Measurements from ENCODE around the gene NOTCH2. TPM values are rescaled to one million over a fixed set of nuclear protein-coding genes. Genes with fewer than 3 reads are reported as not detected.

NOTCH2 gene
- total RNA-seq, 1 donor from 2014 or later, result 142 TPM

DNA sequence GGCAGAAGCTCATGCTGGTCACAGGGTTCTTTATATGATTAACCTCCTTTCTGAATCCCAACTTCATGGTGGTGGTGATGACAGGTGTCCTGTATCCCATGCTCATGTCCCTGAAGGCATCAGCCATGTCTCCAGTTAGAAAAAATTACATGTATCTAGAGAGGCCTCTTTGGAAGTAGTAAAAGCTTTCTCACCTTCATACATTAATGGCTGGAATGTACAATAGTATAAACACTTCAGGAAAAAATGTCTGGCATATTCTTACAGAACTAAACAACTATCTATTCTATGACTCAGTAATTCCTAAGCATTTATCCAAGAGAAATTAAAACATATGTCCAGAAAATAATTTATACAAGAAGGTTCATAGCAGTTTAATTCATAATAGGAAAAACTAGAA, 207.2 kb downstream of the NOTCH2 start:
- no peak overlapping the region for H3K27ac Mint-ChIP-seq

More for the DNA sequence above, 207.2 kb downstream of the NOTCH2 start:
- Mint-ChIP-seq H3K27me3 (no peaks in the 10 kb centered on the region), H3K4me3 (no peak overlapping the region), H3K4me1 (ENCODE audit: unreplicated experiment) (peaks cover 13% of the 10 kb centered on the region), H3K9me3 (no peaks in the 10 kb centered on the region), H3K36me3 (no peaks in the 10 kb centered on the region)
- no peak for TF ChIP-seq CTCF (conservative IDR thresholded peaks at IDR 0.05)
- no peak for DNase-seq (ENCODE audit: extremely low spot score, unreplicated experiment)

Other genes with a start within 250 kb of the NOTCH2 start
- not detected in 2 replicates for gene ADAM30, start 173.1 kb downstream of the NOTCH2 start, total RNA-seq (ENCODE audit: low replicate concordance)
- gene SEC22B, start 106.9 kb upstream of the NOTCH2 start, total RNA-seq (ENCODE audit: low replicate concordance), result 24.3 and 30.0 TPM in 2 replicates